ENCODE measurements around the gene KIRREL1.
A peak's percentile ranks its signal among the peaks of the same experiment; 100 is the strongest.

The KIRREL1 gene

DNA sequence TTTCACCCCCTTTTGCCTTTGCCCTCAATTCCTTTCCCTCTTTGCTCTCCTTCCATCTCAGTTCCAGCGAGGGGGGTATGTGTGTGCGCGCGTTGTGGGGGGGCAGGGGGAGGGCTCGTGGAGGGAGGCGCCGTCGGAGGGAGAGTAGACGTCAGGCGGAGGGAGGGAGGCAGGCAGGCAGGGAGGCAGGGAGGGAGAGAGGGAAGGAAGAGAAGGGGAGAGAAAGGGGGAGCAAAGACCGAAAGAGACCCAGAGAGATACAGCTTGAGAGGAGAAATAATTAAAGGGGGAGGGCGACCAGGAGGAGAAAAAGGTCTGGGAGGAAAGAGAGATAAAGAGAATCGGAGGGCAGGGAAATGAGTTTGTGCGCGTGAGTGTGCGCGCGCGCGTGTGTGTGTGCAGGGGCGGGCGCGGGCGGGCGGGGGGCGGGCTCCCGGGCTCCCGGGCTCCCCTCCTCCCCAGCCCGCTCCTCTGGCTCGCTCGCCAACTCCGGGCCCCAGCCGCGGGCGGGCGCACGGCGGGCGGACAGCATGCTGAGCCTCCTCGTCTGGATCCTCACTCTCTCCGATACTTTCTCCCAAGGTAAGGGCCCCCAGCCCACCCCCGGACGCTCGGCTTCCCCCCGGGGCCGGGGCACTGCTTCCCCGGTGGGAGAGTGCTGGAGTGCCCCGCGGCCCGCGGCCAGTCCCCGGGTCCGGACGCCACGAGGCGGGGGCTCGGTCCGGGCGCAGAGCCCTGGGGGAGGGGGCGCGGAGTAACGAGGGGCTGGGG, at the start of gene KIRREL1:
Gene KIRREL1 (plus strand): TSS at position 499 of the 771 bp plus-strand sequence. CDS start 32 bp downstream, at position 531.
- no peak for DNase-seq (ENCODE audit: low read depth in 2 of 2)

DNA sequence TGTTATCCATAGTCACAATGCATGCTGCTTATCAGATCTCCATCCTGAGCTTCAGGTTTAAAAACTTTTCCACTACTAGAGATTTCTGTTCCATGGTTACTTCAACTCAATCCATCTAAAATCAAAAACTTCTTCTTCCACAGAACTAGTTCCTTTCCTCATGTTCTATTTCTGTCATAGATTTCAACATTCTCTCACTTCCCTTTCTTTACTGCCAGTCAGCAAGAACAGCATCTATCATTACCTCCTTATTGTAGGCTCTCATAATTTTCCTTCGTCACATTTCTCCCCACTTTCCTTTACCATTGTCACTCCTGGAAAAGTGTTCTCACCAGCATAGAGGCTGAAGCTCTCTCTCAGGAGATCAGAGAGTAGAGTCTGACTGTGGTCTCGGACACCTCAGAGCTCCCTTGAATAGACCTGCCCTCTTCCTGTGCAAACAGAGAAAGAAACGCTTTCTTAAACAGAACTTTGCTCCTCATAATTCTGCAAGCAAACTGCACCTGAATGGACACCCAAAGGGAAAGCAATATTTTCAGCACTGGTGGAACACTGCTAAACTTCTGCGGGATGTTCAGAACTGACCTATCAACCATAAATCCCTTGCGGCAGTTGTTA, 48.7 kb upstream of the KIRREL1 start:
- no peak for DNase-seq (ENCODE audit: low read depth in 2 of 2)

DNA sequence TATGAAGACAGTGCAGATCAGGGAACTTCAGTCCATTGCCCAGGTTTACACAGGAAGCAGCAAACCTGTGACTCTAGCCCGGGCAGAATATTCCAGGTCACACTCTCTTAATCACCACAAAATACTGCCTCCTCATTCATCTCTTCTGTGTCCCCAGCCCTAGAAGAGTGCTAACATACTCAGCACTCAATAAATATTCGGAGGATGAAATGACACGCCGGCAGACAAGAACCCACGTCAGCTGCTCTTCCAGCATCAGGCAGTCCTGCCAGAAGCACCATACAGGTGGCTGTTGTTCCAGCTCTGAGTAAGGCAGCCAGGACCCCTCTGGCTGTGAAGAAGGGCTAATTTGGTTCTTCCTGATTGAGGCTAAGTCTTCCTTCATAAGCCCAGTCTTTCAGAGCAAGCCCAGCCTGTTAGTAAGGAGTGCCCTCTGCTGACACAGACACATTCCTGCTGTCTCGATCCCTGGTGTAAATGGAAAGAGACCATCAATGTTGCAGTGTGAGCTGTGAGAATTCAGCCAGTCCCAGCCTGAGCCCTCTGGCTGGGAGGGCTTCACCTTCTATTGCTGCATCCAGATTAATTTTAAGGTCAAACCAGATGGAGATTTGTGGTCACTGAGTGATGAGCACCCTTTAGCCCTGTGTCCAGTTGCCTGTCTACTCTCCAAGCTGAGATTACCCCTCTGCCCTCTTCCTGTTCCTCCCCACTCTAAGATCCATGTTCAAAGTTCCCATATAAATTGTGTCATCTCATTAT, 45.0 kb upstream of the KIRREL1 start:
- no peak for DNase-seq (ENCODE audit: low read depth in 2 of 2)

DNA sequence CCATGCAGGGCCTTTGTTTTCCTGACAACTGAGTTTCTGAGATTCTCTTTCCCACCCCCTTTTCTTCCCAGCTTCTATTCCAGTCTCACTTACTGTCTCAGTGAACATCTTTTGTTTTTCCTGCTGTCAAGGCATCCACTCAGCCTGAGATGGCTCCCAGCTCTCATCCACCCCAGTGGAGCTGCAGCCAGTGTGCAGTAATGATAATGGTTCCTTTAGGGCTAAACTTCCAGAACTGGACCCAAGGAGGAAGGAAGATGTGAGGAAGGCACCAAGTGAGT, 44.4 kb upstream of the KIRREL1 start:
- no peak for DNase-seq (ENCODE audit: low read depth in 2 of 2)

DNA sequence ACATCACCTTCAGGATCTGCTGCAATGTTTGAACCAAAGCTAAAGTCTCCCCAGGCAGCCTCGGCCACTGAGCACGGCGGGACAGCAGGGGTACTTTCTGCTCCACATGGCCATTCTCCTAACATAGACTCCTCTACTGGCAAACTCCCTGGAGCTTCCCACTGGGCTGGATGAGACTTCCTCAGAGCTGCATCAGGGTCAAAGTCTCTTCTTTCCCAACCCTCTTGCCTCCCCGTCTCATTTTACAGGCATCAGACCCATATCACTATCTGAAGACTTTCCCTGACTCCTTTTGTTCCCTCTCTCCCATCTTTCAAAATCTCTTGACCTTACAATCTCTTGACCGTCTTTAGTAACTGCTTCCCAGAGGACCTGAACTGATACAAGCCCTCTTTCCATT, 42.2 kb upstream of the KIRREL1 start:
- no peak for DNase-seq (ENCODE audit: low read depth in 2 of 2)

DNA sequence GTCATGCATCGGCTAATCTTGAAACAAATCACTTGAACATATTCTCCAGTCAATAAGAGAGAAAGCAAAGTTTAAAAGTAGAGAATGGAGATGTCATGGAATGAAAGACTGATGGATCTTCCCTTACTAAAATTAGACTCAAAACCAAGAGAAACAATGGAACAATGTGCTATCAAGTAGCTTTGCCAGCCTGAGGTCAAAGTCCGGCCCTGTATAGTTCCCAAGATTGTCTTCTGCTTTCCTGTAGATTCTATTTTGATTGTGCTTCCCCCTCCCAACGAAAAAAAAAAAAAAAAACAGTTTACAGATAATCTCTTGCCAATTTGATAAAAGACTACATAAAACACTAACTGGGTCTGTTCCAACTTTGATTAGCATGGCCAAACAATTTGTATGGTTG, 40.8 kb upstream of the KIRREL1 start:
- no peak for DNase-seq (ENCODE audit: low read depth in 2 of 2)

DNA sequence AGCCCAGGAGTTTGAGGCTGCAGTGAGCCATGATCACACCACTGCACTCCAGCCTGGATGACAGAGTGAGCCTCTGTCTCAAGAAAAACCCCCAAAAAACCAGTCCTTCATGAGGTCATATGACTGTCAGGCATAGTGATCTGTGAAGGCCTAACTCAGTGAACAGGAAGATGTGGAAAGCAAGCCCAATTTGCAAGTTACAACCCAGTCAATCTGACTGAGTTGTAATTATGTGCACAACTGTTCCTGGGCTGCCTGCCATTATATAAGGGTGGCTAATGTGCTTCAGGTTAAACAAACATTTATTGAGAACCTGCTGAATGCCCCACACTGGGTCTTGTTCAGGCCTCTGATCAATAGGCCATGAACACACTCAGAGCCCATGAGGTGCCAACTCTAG, 38.2 kb upstream of the KIRREL1 start:
- no peak for DNase-seq (ENCODE audit: low read depth in 2 of 2)

- no peak for DNase-seq (ENCODE audit: low read depth in 2 of 2)
These were observed 37.6 kb upstream of the KIRREL1 start for GRCh38 chr1:157955857-157956256.

GRCh38 chr1:157956732-157957131, 36.7 kb upstream of the KIRREL1 start:
- no peak for DNase-seq (ENCODE audit: low read depth in 2 of 2)

GRCh38 chr1:157958263-157958662, 35.2 kb upstream of the KIRREL1 start:
- no peak for DNase-seq (ENCODE audit: low read depth in 2 of 2)

- DNase-seq (ENCODE audit: low read depth in 2 of 2), result no peak
These were observed 33.7 kb upstream of the KIRREL1 start for GRCh38 chr1:157959750-157960149.

GRCh38 chr1:157960773-157961172, 32.7 kb upstream of the KIRREL1 start:
- no peak for DNase-seq (ENCODE audit: low read depth in 2 of 2)

DNA sequence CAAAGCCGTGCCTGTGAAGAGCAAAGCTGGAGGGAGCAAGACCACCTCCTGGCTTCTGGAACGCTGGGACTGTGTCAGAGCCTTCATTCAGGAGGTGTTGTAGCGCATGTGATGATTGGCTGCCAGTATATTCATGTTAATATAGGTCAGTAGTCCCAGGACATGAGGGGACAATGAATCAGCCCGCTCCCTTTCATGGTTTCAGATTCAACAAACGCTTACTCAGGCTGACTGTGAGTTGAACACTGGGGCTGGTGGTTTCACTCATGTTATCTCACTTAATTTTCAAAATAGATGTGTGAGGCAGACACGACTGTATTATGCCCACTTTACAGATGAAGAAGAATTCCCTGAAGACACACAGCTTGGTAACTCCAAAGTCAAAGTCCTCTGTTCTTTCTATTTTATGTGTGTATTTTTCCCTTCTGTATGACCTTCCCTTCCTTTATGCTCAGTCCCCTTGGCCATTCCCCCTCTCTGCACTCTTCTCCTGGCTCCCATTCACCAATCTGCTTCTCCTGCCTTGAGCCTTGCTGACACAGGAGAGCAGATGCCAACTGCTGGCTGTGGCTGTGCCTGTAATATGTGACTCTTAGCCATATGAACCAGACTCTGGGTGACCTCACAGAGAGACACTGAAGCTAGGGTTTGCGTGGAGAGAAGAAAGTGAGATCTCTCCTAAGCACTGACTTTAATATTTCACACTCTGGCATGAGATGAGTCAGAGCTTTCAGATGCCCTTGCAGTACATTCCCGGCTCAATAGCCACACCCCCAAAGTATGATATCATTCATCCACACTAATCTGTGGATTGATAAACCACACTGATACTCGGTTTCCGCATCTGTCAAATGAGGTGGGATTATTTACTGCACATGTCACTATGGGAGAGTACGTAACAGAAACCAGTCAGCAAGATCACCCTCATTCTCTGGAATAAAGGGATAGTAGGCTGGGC, 31.4 kb upstream of the KIRREL1 start:
- no peak for DNase-seq (ENCODE audit: low read depth in 2 of 2)

- peak; percentile 4 to 10 for DNase-seq (ENCODE audit: low read depth in 2 of 2)
These were observed 29.7 kb upstream of the KIRREL1 start for GRCh38 chr1:157963713-157964112.

DNA sequence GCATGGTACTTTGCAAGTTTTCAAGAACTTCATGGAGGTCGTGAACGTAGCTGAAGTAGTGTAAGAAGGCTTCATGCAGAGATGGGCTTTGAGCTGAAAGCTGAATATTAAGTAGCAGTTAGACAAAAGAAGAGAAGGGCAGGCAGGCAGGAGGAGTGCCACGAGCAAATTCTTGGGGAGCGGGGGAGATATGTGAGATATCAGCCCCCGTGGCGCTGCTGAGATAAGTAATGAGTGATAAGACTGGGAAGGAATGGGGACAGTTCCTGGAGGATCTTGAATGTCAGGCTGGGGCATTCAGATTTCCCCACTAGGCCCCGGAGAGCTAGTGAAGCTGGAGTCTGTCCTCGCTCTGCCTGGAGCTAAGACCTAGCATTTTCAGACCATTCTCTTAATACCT, 27.9 kb upstream of the KIRREL1 start:
- no peak for DNase-seq (ENCODE audit: low read depth in 2 of 2)

GRCh38 chr1:157966031-157966537, 27.4 kb upstream of the KIRREL1 start:
- DNase-seq (ENCODE audit: low read depth in 2 of 2), result no peak

GRCh38 chr1:157967205-157967604, 26.2 kb upstream of the KIRREL1 start:
- no peak for DNase-seq (ENCODE audit: low read depth in 2 of 2)

- no peak for DNase-seq (ENCODE audit: low read depth in 2 of 2)
These were observed 24.9 kb upstream of the KIRREL1 start for GRCh38 chr1:157968508-157968907.

DNA sequence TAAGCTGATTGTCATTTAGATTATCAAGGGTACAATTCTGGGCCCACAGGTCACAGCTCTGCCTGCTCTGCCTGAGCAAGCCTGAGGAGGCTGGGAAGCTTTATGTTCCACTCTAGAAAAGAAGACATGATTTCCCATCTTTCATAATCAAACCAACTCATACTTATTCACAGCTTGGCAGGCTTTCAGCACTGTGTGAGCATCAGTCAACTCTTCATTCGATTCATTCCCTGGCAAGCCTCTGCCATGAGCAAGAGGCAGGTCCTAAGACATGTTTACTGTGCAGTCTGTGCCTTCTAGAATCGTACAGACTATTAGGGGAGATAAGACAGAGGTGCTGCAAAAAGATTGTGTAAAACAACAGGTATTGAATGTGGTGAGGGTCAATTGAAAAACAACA, 24.5 kb upstream of the KIRREL1 start:
- no peak for DNase-seq (ENCODE audit: low read depth in 2 of 2)

GRCh38 chr1:157969697-157970485, 23.6 kb upstream of the KIRREL1 start:
- DNase-seq (ENCODE audit: low read depth in 2 of 2), result no peak

- no peak for DNase-seq (ENCODE audit: low read depth in 2 of 2)
These were observed 21.7 kb upstream of the KIRREL1 start for GRCh38 chr1:157971769-157972168.

All from activated CD8-positive, alpha-beta memory T cell treated with anti-CD3 and anti-CD28 coated beads for 4 hours (primary cell).